K562 (cell line): Measurements from ENCODE around the gene NRSN2. TPM values are rescaled to one million over a fixed set of nuclear protein-coding genes. Genes with fewer than 3 reads are reported as not detected.

Experiments used
- ADNP ChIP-seq: fragments of 200-800 bp; sonication (Bioruptor generic); IDR thresholded peaks from 2 replicates; pipeline ENCODE4 v1.6.1; 2016; ENCODE audit warnings: missing genetic modification characterization, missing compliant biosample characterization
- ATF4 ChIP-seq: fragments of 450-650 bp; formaldehyde crosslinking; IDR thresholded peaks from 2 replicates; pipeline ENCODE4 v1.4.0; 2022; ENCODE audit warnings: mild to moderate bottlenecking, moderate library complexity
- BRF2 ChIP-seq: IDR thresholded peaks from 3 replicates; pipeline ENCODE4 v1.6.1; 2011; ENCODE audit warnings: borderline replicate concordance, mild to moderate bottlenecking; ENCODE audit not compliant: insufficient read length, insufficient read depth
- CREB5 ChIP-seq: fragments of 250-450 bp; sonication (Bioruptor Pico); IDR thresholded peaks from 2 replicates; pipeline ENCODE4 v1.5.0; 2020; ENCODE audit warnings: mild to moderate bottlenecking
- KLF13 ChIP-seq: fragments of 450-650 bp; IDR thresholded peaks from 2 replicates; pipeline ENCODE4 v1.6.1; 2016; ENCODE audit warnings: missing genetic modification characterization, low read depth, mild to moderate bottlenecking, missing compliant biosample characterization, moderate library complexity, borderline replicate concordance
- LCOR ChIP-seq: sonication (generic); formaldehyde crosslinking; IDR thresholded peaks from 2 replicates; pipeline ENCODE4 v1.8.0; 2022; ENCODE audit warnings: mild to moderate bottlenecking, missing genetic modification reagents
- NCOA1 ChIP-seq: fragments of 450-650 bp; IDR thresholded peaks from 2 replicates; pipeline ENCODE4 v1.6.1; 2016; ENCODE audit warnings: low read depth
- PPARD ChIP-seq: fragments of 250-450 bp; sonication (Bioruptor Pico); IDR thresholded peaks from 2 replicates; pipeline ENCODE4 v1.8.0; 2022; ENCODE audit warnings: inconsistent platforms, mild to moderate bottlenecking, moderate library complexity
- RUNX1 ChIP-seq: sonication (generic); IDR thresholded peaks from 2 replicates; pipeline ENCODE4 v1.6.1; 2016; ENCODE audit warnings: antibody characterized with exemption, low read depth
- TFAM ChIP-seq: fragments of 250-450 bp; sonication (Bioruptor Pico); conservative IDR thresholded peaks from 2 replicates; pipeline ENCODE4 v1.5.0; 2021; ENCODE audit warnings: mild to moderate bottlenecking, moderate library complexity
- THRA ChIP-seq: fragments of 450-650 bp; IDR thresholded peaks from 2 replicates; pipeline ENCODE4 v1.6.1; 2017; ENCODE audit warnings: mild to moderate bottlenecking, moderate library complexity
- ZBTB34 ChIP-seq: fragments of 250-450 bp; sonication (Bioruptor Pico); IDR thresholded peaks from 2 replicates; pipeline ENCODE4 v1.8.0; 2021; ENCODE audit warnings: mild to moderate bottlenecking, moderate library complexity
- ZC3H8 ChIP-seq: fragments of 450-650 bp; IDR thresholded peaks from 2 replicates; pipeline ENCODE4 v1.6.1; 2017
- ZFP30 ChIP-seq: fragments of 250-450 bp; sonication (Bioruptor Pico); IDR thresholded peaks from 2 replicates; pipeline ENCODE4 v1.8.0; 2022; ENCODE audit warnings: moderate library complexity, mild to moderate bottlenecking, inconsistent platforms, borderline replicate concordance
- ZNF3 ChIP-seq: fragments of 250-450 bp; sonication (Bioruptor Pico); IDR thresholded peaks from 2 replicates; pipeline ENCODE4 v1.5.0; 2021; ENCODE audit warnings: mild to moderate bottlenecking, moderate library complexity
- ZNF395 ChIP-seq: fragments of 200-800 bp; sonication (Bioruptor generic); IDR thresholded peaks from 2 replicates; pipeline ENCODE4 v1.6.1; 2017; ENCODE audit warnings: missing genetic modification characterization, missing compliant biosample characterization
- ZNF512 ChIP-seq: IDR thresholded peaks from 2 replicates; pipeline ENCODE4 v1.6.1; 2016; ENCODE audit warnings: missing genetic modification characterization, missing compliant biosample characterization
- ZNF668 ChIP-seq: fragments of 250-450 bp; sonication (Bioruptor Pico); IDR thresholded peaks from 2 replicates; pipeline ENCODE4 v1.8.0; 2022; ENCODE audit warnings: mild to moderate bottlenecking, inconsistent platforms
- polyA plus RNA-seq, 8 experiments: library from polyadenylated mRNA; depleted of rRNA in 4 of 8; stranded (reverse) in 5 of 8; unstranded in 3 of 8; fragments of >200 nt; fragmentation: Nextera tagmentation in 2 of 8; fragmentation: Illumina TruSeq in 1 of 8; extraction: Ambion mirVana in 2 of 8; extraction: Trizol in 1 of 8; gene quantifications; 2 replicates each; pipeline versions ENCODE4 v1.2.1 to v1.2.3, GENCODE V29; 2011 to 2014; ENCODE audit warnings: inconsistent platforms in 1 of 8, missing spikeins in 1 of 8
- total RNA-seq, 7 experiments: library from RNA; depleted of rRNA in 6 of 7; stranded (reverse); fragments of >200 nt in 6 of 7; fragmentation: Illumina TruSeq in 2 of 7; extraction: Trizol in 2 of 7; gene quantifications; 2 replicates each; pipeline versions ENCODE4 v1.2.1 to v1.2.3, GENCODE V29; 2011 to 2021; ENCODE audit warnings: low replicate concordance in 1 of 7

NRSN2 gene
- total and polyA plus RNA-seq, 9 of the 15 experiments (the other 6 are each of a cell fraction or from before 2014, with no cell fraction given) = 7.5 to 29.7 (median 11.1) TPM

- TF ChIP-seq CREB5 (CRISPR knock-in tag) (no peak), RUNX1 (no peak), ZC3H8 (no peak), ZNF668 (no peak; the same call in 1 of the 2 replicates), ATF4 (CRISPR knock-in tag) (no peak), ZFP30 (no peak), ZBTB34 (CRISPR knock-in tag) (no peak), THRA (no peak), NCOA1 (no peak), BRF2 (no peak), TFAM (CRISPR knock-in tag) (no peak), KLF13 (no peak), ZNF3 (no peak), ZNF395 (CRISPR knock-in tag) (0 out of 2 replicates have a peak, but pooled peaks have one; percentile 21), LCOR (CRISPR knock-in tag) (no peak), ADNP (tag) (no peak), ZNF512 (no peak), PPARD (CRISPR knock-in tag) (no peak)
These were observed 20.0 kb downstream of the NRSN2 start (continued) for GRCh38 chr20:366719-367485.
